Loucy (cell line): ENCODE data around the gene SVOPL.

Experiments used
- CTCF ChIP-seq: fragments of 200-600 bp; sonication (generic); conservative IDR thresholded peaks from 2 replicates; pipeline ENCODE4 v1.5.1; 2014; ENCODE audit warnings: mild to moderate bottlenecking, antibody characterized with exemption, low read length
- EZH2phosphoT487 ChIP-seq: fragments of 200-600 bp; IDR thresholded peaks from 2 replicates; pipeline ENCODE4 v1.6.1; 2018; ENCODE audit warnings: antibody characterized with exemption, mild to moderate bottlenecking, moderate library complexity, borderline replicate concordance

GRCh38 chr7:138654616-138655015, 46.5 kb downstream of the SVOPL start:
- TF ChIP-seq CTCF (no peak), EZH2phosphoT487 (no peak)
